GM23338 (cell line): Measurements from ENCODE around the gene SUCLG1. TPM values are rescaled to one million over a fixed set of nuclear protein-coding genes. Genes with fewer than 3 reads are reported as not detected.

Experiments used
- ATAC-seq: fragments of 200-7000 bp; cut with Tn5 transposase; 3 replicates; pipeline ENCODE4 v1.9.1; 2020
- DNase-seq: peaks from one replicate; pipeline ENCODE4 v3.0.0-alpha.2; 2015; ENCODE audit warnings: low spot score
- H2AFZ ChIP-seq: fragments of 200-600 bp; sonication (generic); 2 replicates; pipeline ENCODE4 v1.8.0; 2016; ENCODE audit warnings: antibody characterized with exemption, mild to moderate bottlenecking, moderate library complexity
- H3F3A ChIP-seq: fragments of 200-600 bp; sonication (generic); replicated peaks from 2 replicates; pipeline ENCODE4 v1.8.0; 2017; ENCODE audit warnings: antibody characterized with exemption, mixed run types, low read depth
- H3K27ac ChIP-seq: fragments of 200-600 bp; sonication (generic); 2 replicates; pipeline ENCODE4 v1.6.1; 2016; ENCODE audit warnings: low read depth
- H3K27me3 ChIP-seq: fragments of 200-600 bp; sonication (generic); 2 replicates; pipeline ENCODE4 v1.8.0; 2016; ENCODE audit warnings: mild to moderate bottlenecking, mixed run types, moderate library complexity; ENCODE audit not compliant: insufficient read depth
- H3K36me3 ChIP-seq: fragments of 200-600 bp; sonication (generic); 2 replicates; pipeline ENCODE4 v1.8.0; 2016; ENCODE audit warnings: mild to moderate bottlenecking; ENCODE audit not compliant: insufficient read depth
- H3K4me1 ChIP-seq: fragments of 200-600 bp; sonication (generic); 2 replicates; pipeline ENCODE4 v1.8.0; 2016; ENCODE audit warnings: mild to moderate bottlenecking, moderate library complexity; ENCODE audit not compliant: insufficient read depth
- H3K4me2 ChIP-seq: fragments of 200-600 bp; sonication (generic); 2 replicates; pipeline ENCODE4 v1.7.1; 2017; ENCODE audit warnings: mixed run types
- H3K4me3 ChIP-seq: fragments of 200-600 bp; sonication (generic); 2 replicates; pipeline ENCODE4 v1.6.1; 2016; ENCODE audit warnings: mixed run types
- H3K79me2 ChIP-seq: fragments of 200-600 bp; sonication (generic); replicated peaks from 2 replicates; pipeline ENCODE4 v1.8.0; 2017; ENCODE audit warnings: mild to moderate bottlenecking; ENCODE audit not compliant: insufficient read depth
- H3K9me2 ChIP-seq: fragments of 200-600 bp; sonication (generic); 2 replicates; pipeline ENCODE4 v1.8.0; 2017; ENCODE audit not compliant: insufficient read depth
- H4K20me1 ChIP-seq: fragments of 200-600 bp; sonication (generic); replicated peaks from 2 replicates; pipeline ENCODE4 v1.8.0; 2017; ENCODE audit warnings: mild to moderate bottlenecking; ENCODE audit not compliant: insufficient read depth
- H3K27ac Mint-ChIP-seq: 2 replicates; pipeline ENCODE4 v1.8.0; 2020; ENCODE audit warnings: inconsistent platforms, mild to moderate bottlenecking, moderate library complexity, mixed read lengths
- H3K27me3 Mint-ChIP-seq: 3 replicates; pipeline ENCODE4 v1.8.0; 2022; ENCODE audit warnings: low read depth, mild to moderate bottlenecking, moderate library complexity, mixed read lengths, inconsistent platforms; ENCODE audit not compliant: insufficient read depth, poor library complexity
- H3K36me3 Mint-ChIP-seq: 3 replicates; pipeline ENCODE4 v1.8.0; 2021; ENCODE audit warnings: low read depth, mild to moderate bottlenecking, inconsistent platforms, moderate library complexity, mixed read lengths
- H3K4me1 Mint-ChIP-seq: 3 replicates; pipeline ENCODE4 v1.8.0; 2020; ENCODE audit warnings: mild to moderate bottlenecking, inconsistent platforms, mixed read lengths
- H3K4me3 Mint-ChIP-seq: 3 replicates; pipeline ENCODE4 v1.8.0; 2021; ENCODE audit warnings: moderate library complexity, mild to moderate bottlenecking, inconsistent platforms, mixed read lengths
- H3K9me3 Mint-ChIP-seq: 3 replicates; pipeline ENCODE4 v1.8.0; 2020; ENCODE audit warnings: moderate library complexity, mild to moderate bottlenecking, inconsistent platforms, mixed read lengths
- CREB1 ChIP-seq: fragments of 250-450 bp; sonication (Bioruptor Pico); IDR thresholded peaks from 2 replicates; pipeline ENCODE4 v1.5.0; 2020; ENCODE audit warnings: low read depth, mild to moderate bottlenecking, moderate library complexity
- EZH2 ChIP-seq: fragments of 200-600 bp; sonication (generic); IDR thresholded peaks from one replicate; pipeline ENCODE4 v1.8.0; 2017; ENCODE audit warnings: antibody characterized with exemption, mild to moderate bottlenecking, low read depth; ENCODE audit not compliant: unreplicated experiment
- EZH2phosphoT487 ChIP-seq: fragments of 200-600 bp; sonication (generic); IDR thresholded peaks from one replicate; pipeline ENCODE4 v1.8.1; 2018; ENCODE audit warnings: antibody characterized with exemption; ENCODE audit not compliant: unreplicated experiment
- JUNB ChIP-seq: IDR thresholded peaks from one replicate; pipeline ENCODE4 v1.6.1; 2016; ENCODE audit warnings: antibody characterized with exemption; ENCODE audit not compliant: unreplicated experiment
- NANOG ChIP-seq: IDR thresholded peaks from 2 replicates; pipeline ENCODE4 v1.6.1; 2016; ENCODE audit warnings: antibody characterized with exemption, borderline replicate concordance
- POLR2AphosphoS5 ChIP-seq: IDR thresholded peaks from 2 replicates; pipeline ENCODE4 v1.6.1; 2016; ENCODE audit warnings: antibody characterized with exemption, low read depth
- STAT1 ChIP-seq: IDR thresholded peaks from one replicate; pipeline ENCODE4 v1.6.1; 2016; ENCODE audit warnings: antibody characterized with exemption; ENCODE audit not compliant: unreplicated experiment
- ZNF114 ChIP-seq: fragments of 250-450 bp; sonication (Bioruptor Pico); IDR thresholded peaks from 2 replicates; pipeline ENCODE4 v1.5.0; 2020; ENCODE audit warnings: mild to moderate bottlenecking, moderate library complexity
- ZNF331 ChIP-seq: fragments of 250-450 bp; sonication (Bioruptor Pico); IDR thresholded peaks from 2 replicates; pipeline ENCODE4 v1.5.0; 2020; ENCODE audit warnings: low read depth, mild to moderate bottlenecking, moderate library complexity
- polyA plus RNA-seq: library from polyadenylated mRNA; unstranded; fragments of >200 nt; fragmentation: Nextera tagmentation; extraction: Ambion mirVana; gene quantifications from 2 replicates; pipeline ENCODE4 v1.2.1, GENCODE V29; 2016
- total RNA-seq: library from RNA; depleted of rRNA; stranded (reverse); fragments of >200 nt; shearing (Covaris generic); gene quantifications from 2 replicates; pipeline ENCODE4 v1.2.3, GENCODE V29; 2014
- TF ChIP-seq, protein P1 (sequence below), 2 experiments: fragments of 200-600 bp in 1 of 2; sonication (generic) in 1 of 2; conservative IDR thresholded peaks; 2 replicates each; pipeline versions ENCODE4 v1.5.1 to v1.6.1; 2016 to 2017; ENCODE audit warnings: antibody characterized with exemption in 2 of 2, low read depth in 2 of 2, mild to moderate bottlenecking in 2 of 2, moderate library complexity in 1 of 2
- TF ChIP-seq, protein P2 (sequence below): IDR thresholded peaks from one replicate; pipeline ENCODE4 v1.6.1; 2018; ENCODE audit warnings: antibody characterized with exemption; ENCODE audit not compliant: unreplicated experiment

Gene SUCLG1
- total and polyA plus RNA-seq, 2 experiments from 2014 or later = 24.3 to 36.0 TPM

DNA sequence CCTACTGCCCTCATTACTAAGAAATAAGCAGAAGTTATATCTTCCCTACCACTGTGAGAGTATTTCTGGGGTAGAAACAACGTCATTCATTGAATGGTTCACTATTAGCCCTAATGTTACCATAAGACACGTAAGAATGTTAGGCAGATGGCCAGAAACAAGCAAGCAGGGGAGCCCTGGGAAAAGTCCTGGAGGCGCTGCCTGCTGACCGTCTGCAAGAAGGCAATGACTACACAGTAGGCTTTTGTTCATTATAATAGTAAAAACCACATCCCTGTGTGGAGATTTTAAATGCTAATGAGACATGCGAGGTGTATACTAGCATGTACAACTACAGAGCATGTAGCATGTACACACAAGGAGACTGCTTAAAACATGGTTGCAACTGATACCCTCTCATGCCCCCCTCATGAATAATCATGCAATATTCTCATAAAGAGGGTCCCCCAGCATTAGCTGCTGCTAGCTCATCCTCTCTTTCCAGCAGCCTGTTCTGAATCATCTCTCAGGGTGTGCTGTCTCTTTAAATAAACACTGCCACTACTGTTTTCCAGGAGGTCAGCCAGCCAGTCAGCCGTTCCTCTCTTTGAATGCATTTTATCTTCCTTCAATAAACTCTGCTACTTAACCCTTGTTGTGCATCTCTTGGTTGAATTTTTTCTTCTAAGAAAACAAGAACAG is 23.6 kb downstream of the SUCLG1 start:
- 0 out of 2 replicates have a peak, but pooled peaks cover 3% of the 10 kb centered on the region for H3K9me2 ChIP-seq
- no peaks in the 10 kb centered on the region for H3K79me2 ChIP-seq
- Mint-ChIP-seq H3K4me1 (peaks cover 5% of the 10 kb centered on the region; the same call in 2 of the 3 replicates), H3K27me3 (no peaks in the 10 kb centered on the region), H3K27ac (no peak overlapping the region), H3K9me3 (no peaks in the 10 kb centered on the region), H3K36me3 (peaks cover 38% of the 10 kb centered on the region), H3K4me3 (no peak overlapping the region)
- no peak overlapping the region for H3K4me3 ChIP-seq
- no peaks in the 10 kb centered on the region for H3K27me3 ChIP-seq
- no peak for ATAC-seq
- TF ChIP-seq JUNB (no peak), EZH2 (no peak), STAT1 (no peak), EZH2phosphoT487 (no peak), ZNF114 (CRISPR knock-in tag) (no peak), POLR2AphosphoS5 (no peak), ZNF331 (CRISPR knock-in tag) (no peak), CREB1 (no peak)
- no peak overlapping the region for H3K4me2 ChIP-seq
- H3K36me3 ChIP-seq = peaks cover 7% of the 10 kb centered on the region
- H3K4me1 ChIP-seq = no peaks in the 10 kb centered on the region
- H2AFZ ChIP-seq = no peak overlapping the region
- no peak overlapping the region for H3K27ac ChIP-seq
- H3F3A ChIP-seq = no peaks in the 10 kb centered on the region
- no peak for DNase-seq
- peaks cover 3% of the 10 kb centered on the region; the same call in 1 of the 2 replicates for H4K20me1 ChIP-seq

DNA sequence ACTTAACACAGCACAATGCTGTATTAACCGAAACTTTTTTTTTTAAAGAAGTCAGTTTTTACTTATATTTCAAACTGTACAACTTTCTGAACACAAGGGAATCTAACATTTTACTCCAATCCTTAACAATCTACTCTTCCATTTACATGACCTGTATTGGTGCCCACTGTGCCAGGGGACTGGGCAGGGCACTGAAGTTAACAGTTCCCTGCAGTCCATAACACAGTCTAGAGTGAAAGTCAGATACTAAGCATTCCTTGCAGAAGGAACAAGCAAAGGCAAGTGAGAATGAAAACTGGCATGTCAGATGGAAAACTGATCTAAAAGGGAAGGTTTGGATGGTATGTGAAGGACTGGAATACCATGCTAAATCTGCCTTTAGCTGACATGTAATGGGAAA is 29.8 kb downstream of the SUCLG1 start:
- no peaks in the 10 kb centered on the region; the same call in 1 of the 2 replicates for H3K36me3 ChIP-seq
- H3F3A ChIP-seq = no peaks in the 10 kb centered on the region
- no peaks in the 10 kb centered on the region for H3K27me3 ChIP-seq
- no peak overlapping the region for H3K27ac Mint-ChIP-seq
- no peak overlapping the region for H3K4me3 Mint-ChIP-seq
- H3K27me3 Mint-ChIP-seq = no peaks in the 10 kb centered on the region
- H3K27ac ChIP-seq = no peak overlapping the region
- no peaks in the 10 kb centered on the region for H3K9me3 Mint-ChIP-seq
- H3K79me2 ChIP-seq = no peaks in the 10 kb centered on the region
- peaks cover 3% of the 10 kb centered on the region; the same call in 1 of the 2 replicates for H4K20me1 ChIP-seq
- ATAC-seq = no peak
- no peak overlapping the region for H2AFZ ChIP-seq
- H3K4me1 ChIP-seq = no peaks in the 10 kb centered on the region
- H3K4me1 Mint-ChIP-seq = 0 out of 3 replicates have a peak, but pooled peaks cover 2% of the 10 kb centered on the region
- no peak overlapping the region for H3K4me2 ChIP-seq
- no peak for DNase-seq
- H3K36me3 Mint-ChIP-seq = peaks cover 7% of the 10 kb centered on the region
- H3K9me2 ChIP-seq = no peaks in the 10 kb centered on the region
- no peak overlapping the region for H3K4me3 ChIP-seq
- TF ChIP-seq CREB1 = no peak
- TF ChIP-seq NANOG = no peak
- TF ChIP-seq, protein P1, sequence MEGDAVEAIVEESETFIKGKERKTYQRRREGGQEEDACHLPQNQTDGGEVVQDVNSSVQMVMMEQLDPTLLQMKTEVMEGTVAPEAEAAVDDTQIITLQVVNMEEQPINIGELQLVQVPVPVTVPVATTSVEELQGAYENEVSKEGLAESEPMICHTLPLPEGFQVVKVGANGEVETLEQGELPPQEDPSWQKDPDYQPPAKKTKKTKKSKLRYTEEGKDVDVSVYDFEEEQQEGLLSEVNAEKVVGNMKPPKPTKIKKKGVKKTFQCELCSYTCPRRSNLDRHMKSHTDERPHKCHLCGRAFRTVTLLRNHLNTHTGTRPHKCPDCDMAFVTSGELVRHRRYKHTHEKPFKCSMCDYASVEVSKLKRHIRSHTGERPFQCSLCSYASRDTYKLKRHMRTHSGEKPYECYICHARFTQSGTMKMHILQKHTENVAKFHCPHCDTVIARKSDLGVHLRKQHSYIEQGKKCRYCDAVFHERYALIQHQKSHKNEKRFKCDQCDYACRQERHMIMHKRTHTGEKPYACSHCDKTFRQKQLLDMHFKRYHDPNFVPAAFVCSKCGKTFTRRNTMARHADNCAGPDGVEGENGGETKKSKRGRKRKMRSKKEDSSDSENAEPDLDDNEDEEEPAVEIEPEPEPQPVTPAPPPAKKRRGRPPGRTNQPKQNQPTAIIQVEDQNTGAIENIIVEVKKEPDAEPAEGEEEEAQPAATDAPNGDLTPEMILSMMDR (conservative IDR thresholded peaks at IDR 0.05; ENCODE audit: low read depth in 2 of 2) = no peak
- TF ChIP-seq, protein P2, sequence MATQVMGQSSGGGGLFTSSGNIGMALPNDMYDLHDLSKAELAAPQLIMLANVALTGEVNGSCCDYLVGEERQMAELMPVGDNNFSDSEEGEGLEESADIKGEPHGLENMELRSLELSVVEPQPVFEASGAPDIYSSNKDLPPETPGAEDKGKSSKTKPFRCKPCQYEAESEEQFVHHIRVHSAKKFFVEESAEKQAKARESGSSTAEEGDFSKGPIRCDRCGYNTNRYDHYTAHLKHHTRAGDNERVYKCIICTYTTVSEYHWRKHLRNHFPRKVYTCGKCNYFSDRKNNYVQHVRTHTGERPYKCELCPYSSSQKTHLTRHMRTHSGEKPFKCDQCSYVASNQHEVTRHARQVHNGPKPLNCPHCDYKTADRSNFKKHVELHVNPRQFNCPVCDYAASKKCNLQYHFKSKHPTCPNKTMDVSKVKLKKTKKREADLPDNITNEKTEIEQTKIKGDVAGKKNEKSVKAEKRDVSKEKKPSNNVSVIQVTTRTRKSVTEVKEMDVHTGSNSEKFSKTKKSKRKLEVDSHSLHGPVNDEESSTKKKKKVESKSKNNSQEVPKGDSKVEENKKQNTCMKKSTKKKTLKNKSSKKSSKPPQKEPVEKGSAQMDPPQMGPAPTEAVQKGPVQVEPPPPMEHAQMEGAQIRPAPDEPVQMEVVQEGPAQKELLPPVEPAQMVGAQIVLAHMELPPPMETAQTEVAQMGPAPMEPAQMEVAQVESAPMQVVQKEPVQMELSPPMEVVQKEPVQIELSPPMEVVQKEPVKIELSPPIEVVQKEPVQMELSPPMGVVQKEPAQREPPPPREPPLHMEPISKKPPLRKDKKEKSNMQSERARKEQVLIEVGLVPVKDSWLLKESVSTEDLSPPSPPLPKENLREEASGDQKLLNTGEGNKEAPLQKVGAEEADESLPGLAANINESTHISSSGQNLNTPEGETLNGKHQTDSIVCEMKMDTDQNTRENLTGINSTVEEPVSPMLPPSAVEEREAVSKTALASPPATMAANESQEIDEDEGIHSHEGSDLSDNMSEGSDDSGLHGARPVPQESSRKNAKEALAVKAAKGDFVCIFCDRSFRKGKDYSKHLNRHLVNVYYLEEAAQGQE = no peak
- TF ChIP-seq EZH2phosphoT487 = no peak
- TF ChIP-seq POLR2AphosphoS5 = no peak
- TF ChIP-seq ZNF331 (CRISPR knock-in tag) = no peak
- no peak for TF ChIP-seq ZNF114 (CRISPR knock-in tag)
- TF ChIP-seq JUNB = no peak
